ENCODE results near the gene GABRP. TPM values are rescaled to one million over a fixed set of nuclear protein-coding genes. Genes with fewer than 3 reads are reported as not detected.
"Not testable (repeated sequence)": the region's sequence is repeated elsewhere in the genome, so short reads cannot be mapped to it uniquely, and the experiment has no call there.

Gene GABRP
- total and polyA plus RNA-seq, 5 donors = 0.11 TPM; not detected in 4

GRCh38 chr5:170746961-170747340 lies 36.6 kb upstream of the GABRP start:
- no peaks in the 10 kb centered on the region for H3K9me3 ChIP-seq (ENCODE audit: control insufficient read depth, low read length)
- no peak for DNase-seq
- peak overlapping the region; percentile 83 for H3K27ac ChIP-seq (ENCODE audit: low read length)
- peaks cover 3% of the 10 kb centered on the region for H3K4me1 ChIP-seq (ENCODE audit: control insufficient read depth, insufficient read depth, low read length)
- H3K27me3 ChIP-seq (ENCODE audit: control insufficient read depth, insufficient read depth) = no peaks in the 10 kb centered on the region
- H3K4me3 ChIP-seq (ENCODE audit: low read length) = no peak overlapping the region
- WGBS = 90% methylated on average over 11 of the region's 11 CpGs
- intact Hi-C loops (cut with DNase I) = loop anchor here in 1 of 4 donors (10.0 kb wide), 1 partner anchor 588 kb away; no protein-coding TSS in a partner anchor
- ATAC-seq = no peak

GRCh38 chr5:170747357-170747756 lies 36.2 kb upstream of the GABRP start:
- H3K4me1 ChIP-seq (ENCODE audit: control insufficient read depth, insufficient read depth, low read length) = peaks cover 3% of the 10 kb centered on the region

GRCh38 chr5:170747851-170748250 lies 35.7 kb upstream of the GABRP start:
- Histone ChIP-seq H3K4me3 (ENCODE audit: low read length) (no peak overlapping the region), H3K27ac (ENCODE audit: low read length) (peak overlapping the region; percentile 63), H3K4me1 (ENCODE audit: control insufficient read depth, insufficient read depth, low read length) (peaks cover 3% of the 10 kb centered on the region), H3K9me3 (ENCODE audit: control insufficient read depth, low read length) (no peaks in the 10 kb centered on the region), H3K27me3 (ENCODE audit: control insufficient read depth, insufficient read depth) (no peaks in the 10 kb centered on the region)
- DNase-seq = peak in 1 of 3 donors; percentile 55
- intact Hi-C loops (cut with DNase I) = loop anchor here in 1 of 4 donors (10.0 kb wide), 1 partner anchor 587 kb away; no protein-coding TSS in a partner anchor
- no peak for ATAC-seq
- 71% methylated on average over 10 of the region's 10 CpGs for WGBS

More at GRCh38 chr5:170747357-170747756, 36.2 kb upstream of the GABRP start:
- Histone ChIP-seq H3K4me3 (ENCODE audit: low read length) (no peak overlapping the region), H3K27me3 (ENCODE audit: control insufficient read depth, insufficient read depth) (no peaks in the 10 kb centered on the region), H3K27ac (ENCODE audit: low read length) (peak overlapping the region; percentile 63), H3K9me3 (ENCODE audit: control insufficient read depth, low read length) (no peaks in the 10 kb centered on the region)
- DNase-seq = peak in 2 of 3 donors; percentile 65 to 78
- WGBS = 69% methylated on average over 1 of the region's 1 CpG
- peak in 1 of 2 donors; percentile 58 for ATAC-seq
- intact Hi-C loops (cut with DNase I) = loop anchor here in 1 of 4 donors (10.0 kb wide), 1 partner anchor 587 kb away; no protein-coding TSS in a partner anchor

- peaks cover 3% of the 10 kb centered on the region for H3K4me1 ChIP-seq (ENCODE audit: control insufficient read depth, insufficient read depth, low read length)
- intact Hi-C loops (cut with DNase I) = loop anchor here in 1 of 4 donors (10.0 kb wide), 1 partner anchor 586 kb away; no protein-coding TSS in a partner anchor
- no peak for DNase-seq
These were observed 34.5 kb upstream of the GABRP start for GRCh38 chr5:170748951-170749471.

GRCh38 chr5:170749911-170750431 lies 33.6 kb upstream of the GABRP start:
- H3K27me3 ChIP-seq (ENCODE audit: control insufficient read depth, insufficient read depth) = no peaks in the 10 kb centered on the region
- H3K9me3 ChIP-seq (ENCODE audit: control insufficient read depth, low read length) = no peaks in the 10 kb centered on the region
- H3K27ac ChIP-seq (ENCODE audit: low read length) = no peak overlapping the region
- no peak for DNase-seq
- intact Hi-C loops (cut with DNase I) = loop anchor here in 1 of 4 donors (10.0 kb wide), 1 partner anchor 585 kb away; no protein-coding TSS in a partner anchor
- no peak for ATAC-seq
- no peak overlapping the region for H3K4me3 ChIP-seq (ENCODE audit: low read length)
- peaks cover 3% of the 10 kb centered on the region for H3K4me1 ChIP-seq (ENCODE audit: control insufficient read depth, insufficient read depth, low read length)
- WGBS = 84% methylated on average over 7 of the region's 7 CpGs

More at GRCh38 chr5:170748951-170749471, 34.5 kb upstream of the GABRP start:
- Histone ChIP-seq H3K27ac (ENCODE audit: low read length) (no peak overlapping the region), H3K9me3 (ENCODE audit: control insufficient read depth, low read length) (no peaks in the 10 kb centered on the region), H3K4me3 (ENCODE audit: low read length) (no peak overlapping the region), H3K27me3 (ENCODE audit: control insufficient read depth, insufficient read depth) (no peaks in the 10 kb centered on the region)
- ATAC-seq = no peak
- WGBS = 55% methylated on average over 13 of the region's 13 CpGs

GRCh38 chr5:170750791-170751190 lies 32.7 kb upstream of the GABRP start:
- intact Hi-C loops (cut with DNase I) = no loop called here
- Histone ChIP-seq H3K9me3 (ENCODE audit: control insufficient read depth, low read length) (no peaks in the 10 kb centered on the region), H3K27ac (ENCODE audit: low read length) (no peak overlapping the region), H3K27me3 (ENCODE audit: control insufficient read depth, insufficient read depth) (no peaks in the 10 kb centered on the region), H3K4me1 (ENCODE audit: control insufficient read depth, insufficient read depth, low read length) (peaks cover 5% of the 10 kb centered on the region), H3K4me3 (ENCODE audit: low read length) (no peak overlapping the region)
- 76% methylated on average over 6 of the region's 6 CpGs for WGBS
- DNase-seq (no peak), ATAC-seq (no peak)

GRCh38 chr5:170751631-170752030 lies 31.9 kb upstream of the GABRP start:
- no peak for DNase-seq
- Histone ChIP-seq H3K9me3 (ENCODE audit: control insufficient read depth, low read length) (no peaks in the 10 kb centered on the region), H3K4me3 (ENCODE audit: low read length) (no peak overlapping the region), H3K27me3 (ENCODE audit: control insufficient read depth, insufficient read depth) (no peaks in the 10 kb centered on the region), H3K4me1 (ENCODE audit: control insufficient read depth, insufficient read depth, low read length) (peaks cover 6% of the 10 kb centered on the region), H3K27ac (ENCODE audit: low read length) (no peak overlapping the region)
- intact Hi-C loops (cut with DNase I) = no loop called here
- 57% methylated on average over 11 of the region's 11 CpGs for WGBS
- no peak for ATAC-seq

GRCh38 chr5:170752257-170753215 lies 31.0 kb upstream of the GABRP start:
- WGBS = 41% methylated on average over 10 of the region's 10 CpGs
- H3K27me3 ChIP-seq (ENCODE audit: control insufficient read depth, insufficient read depth) = no peaks in the 10 kb centered on the region
- no peak overlapping the region for H3K27ac ChIP-seq (ENCODE audit: low read length)
- H3K4me1 ChIP-seq (ENCODE audit: control insufficient read depth, insufficient read depth, low read length) = peaks cover 8% of the 10 kb centered on the region
- H3K4me3 ChIP-seq (ENCODE audit: low read length) = no peak overlapping the region
- ATAC-seq (no peak), DNase-seq (no peak)
- no peaks in the 10 kb centered on the region for H3K9me3 ChIP-seq (ENCODE audit: control insufficient read depth, low read length)
- intact Hi-C loops (cut with DNase I) = no loop called here

GRCh38 chr5:170753311-170753710 lies 30.2 kb upstream of the GABRP start:
- intact Hi-C loops (cut with DNase I) = no loop called here
- Histone ChIP-seq H3K9me3 (ENCODE audit: control insufficient read depth, low read length) (no peaks in the 10 kb centered on the region), H3K4me3 (ENCODE audit: low read length) (no peak overlapping the region), H3K27me3 (ENCODE audit: control insufficient read depth, insufficient read depth) (no peaks in the 10 kb centered on the region), H3K27ac (ENCODE audit: low read length) (no peak overlapping the region), H3K4me1 (ENCODE audit: control insufficient read depth, insufficient read depth, low read length) (peaks cover 12% of the 10 kb centered on the region)
- DNase-seq = no peak
- no peak for ATAC-seq

- H3K4me3 ChIP-seq (ENCODE audit: low read length); H3K9me3 ChIP-seq (ENCODE audit: control insufficient read depth, low read length); H3K27ac ChIP-seq (ENCODE audit: low read length); DNase-seq; intact Hi-C loops (cut with DNase I); H3K27me3 ChIP-seq (ENCODE audit: control insufficient read depth, insufficient read depth); ATAC-seq: not testable (repeated sequence)
- peaks cover 10% of the 10 kb centered on the region for H3K4me1 ChIP-seq (ENCODE audit: control insufficient read depth, insufficient read depth, low read length)
- 94% methylated on average over 2 of the region's 2 CpGs for WGBS
These were observed 29.0 kb upstream of the GABRP start for GRCh38 chr5:170754508-170754907.

Measured in right cardiac atrium (tissue), 5 donors.